HG03175 (cell line): ENCODE measurements around the gene CDH12.
"Not testable (repeated sequence)": the region's sequence is repeated elsewhere in the genome, so short reads cannot be mapped to it uniquely, and the experiment has no call there.

Source experiments
- ATAC-seq: cut with Tn5 transposase; IDR thresholded peaks from one replicate; pipeline ENCODE4 v1.9.1; 2021; ENCODE audit warnings: mild to moderate bottlenecking, moderate library complexity; ENCODE audit not compliant: unreplicated experiment

The CDH12 gene

DNA sequence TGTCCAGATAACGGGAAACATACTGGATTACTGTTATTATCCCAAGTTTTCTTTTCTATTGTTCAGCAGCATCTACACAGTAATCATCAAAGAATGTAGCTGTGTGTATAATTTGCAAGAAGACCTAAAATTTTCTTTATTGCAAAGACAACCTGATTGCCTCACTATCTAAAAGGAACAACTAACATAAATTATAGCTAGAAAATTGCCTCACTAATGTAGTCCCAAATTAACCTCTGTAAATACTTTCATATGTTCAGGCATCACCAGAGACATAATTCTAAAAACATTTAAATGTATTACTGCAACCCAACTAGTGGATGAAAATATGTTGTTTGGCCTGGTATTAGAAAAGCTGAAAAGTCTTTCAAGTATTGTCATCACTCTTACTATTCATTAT is 275.4 kb downstream of the CDH12 start:
- ATAC-seq, result no peak

DNA sequence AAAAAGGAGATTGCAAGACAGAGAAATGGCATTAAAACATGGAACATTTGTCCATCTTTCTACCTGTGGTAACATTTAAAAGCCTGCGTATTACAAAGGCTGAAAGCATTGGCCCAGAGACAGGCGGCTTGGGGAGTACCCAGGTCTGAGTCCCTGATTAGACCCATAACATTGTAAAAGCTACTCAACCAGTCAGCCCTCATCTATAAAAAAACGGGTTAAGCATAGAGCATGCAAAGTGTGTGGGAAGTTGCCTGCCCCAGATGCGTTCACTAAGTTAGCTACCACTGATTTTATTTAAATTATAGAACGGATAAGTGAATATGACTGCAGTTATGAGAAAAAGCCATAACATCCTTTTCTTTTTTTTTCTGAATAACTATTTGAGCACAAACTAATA is 276.1 kb downstream of the CDH12 start:
- ATAC-seq, result no peak

DNA sequence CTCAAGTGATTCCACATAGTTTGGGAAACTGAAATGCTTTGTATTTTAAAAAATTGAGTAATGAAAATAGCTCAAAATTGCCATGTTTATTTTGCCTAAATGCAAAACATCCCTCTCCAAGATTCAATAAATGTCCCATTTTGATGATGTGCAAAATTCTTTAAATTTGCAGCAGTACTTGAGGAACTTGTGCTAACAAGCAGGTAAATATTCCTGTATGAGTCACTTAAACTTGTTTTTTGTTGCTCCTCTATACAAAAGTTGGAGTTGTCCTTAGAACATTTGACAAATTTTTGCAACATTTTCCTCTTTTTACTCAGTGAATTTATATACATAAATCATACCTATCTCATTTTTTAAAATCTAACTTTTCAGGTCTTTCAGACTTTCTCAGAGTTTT is 280.2 kb downstream of the CDH12 start:
- ATAC-seq, result no peak

DNA sequence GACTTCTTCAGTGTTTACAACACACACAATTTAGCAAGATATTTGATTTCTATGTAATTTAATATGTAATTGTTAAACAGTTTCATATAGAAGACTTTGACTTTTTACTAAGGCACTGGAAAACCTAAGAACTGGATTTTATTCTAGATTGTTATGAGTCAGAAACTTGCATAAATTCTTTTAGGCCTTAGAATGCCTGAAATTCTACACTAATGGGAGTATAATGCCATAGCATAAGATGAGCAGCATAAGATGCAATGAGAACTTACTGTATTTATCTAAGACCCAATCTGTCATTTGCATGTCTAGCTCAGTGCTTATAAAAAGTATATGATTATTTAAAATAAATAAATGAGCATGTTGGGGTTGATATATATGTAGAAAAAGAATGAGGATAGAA is 285.2 kb downstream of the CDH12 start:
- ATAC-seq, result no peak

- ATAC-seq, result no peak
Measured at GRCh38 chr5:22560147-22560546, 293.0 kb downstream of the CDH12 start.

DNA sequence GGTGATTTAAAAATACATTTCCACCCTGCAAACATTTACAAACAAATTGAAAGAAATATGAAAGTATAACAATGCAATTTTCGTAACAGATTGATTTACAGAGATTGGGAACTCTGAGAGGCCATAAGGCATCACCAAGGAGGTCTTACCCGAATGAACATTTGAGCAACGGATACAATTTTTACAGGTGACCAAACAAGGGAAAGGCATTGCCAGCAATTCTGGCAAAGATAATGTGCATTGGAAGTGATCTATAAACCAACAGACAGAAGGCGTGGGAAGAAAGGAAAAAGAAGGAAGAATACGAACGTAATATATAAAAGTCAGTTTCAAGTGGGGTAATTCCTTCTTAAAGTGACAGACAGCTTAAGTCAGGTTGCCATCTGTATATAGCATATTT is 295.9 kb downstream of the CDH12 start:
- no peak for ATAC-seq

DNA sequence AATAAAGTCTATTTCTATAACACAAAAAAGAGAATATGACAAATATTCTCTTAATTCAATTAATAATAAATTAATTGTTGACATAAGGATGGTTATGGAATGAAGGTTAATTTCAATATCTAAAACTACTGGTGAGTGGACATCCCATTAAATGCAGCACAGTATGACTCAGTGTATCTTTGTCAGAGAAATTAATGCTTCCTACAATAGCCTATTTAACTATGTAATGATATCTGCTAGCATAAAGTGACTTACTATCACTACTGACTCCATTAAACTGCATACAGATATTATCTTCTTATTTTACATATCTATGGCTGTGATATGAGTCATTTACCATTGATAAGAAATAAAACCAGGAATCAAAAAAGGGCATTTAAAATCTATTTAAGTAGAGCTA is 298.7 kb downstream of the CDH12 start:
- no peak for ATAC-seq

DNA sequence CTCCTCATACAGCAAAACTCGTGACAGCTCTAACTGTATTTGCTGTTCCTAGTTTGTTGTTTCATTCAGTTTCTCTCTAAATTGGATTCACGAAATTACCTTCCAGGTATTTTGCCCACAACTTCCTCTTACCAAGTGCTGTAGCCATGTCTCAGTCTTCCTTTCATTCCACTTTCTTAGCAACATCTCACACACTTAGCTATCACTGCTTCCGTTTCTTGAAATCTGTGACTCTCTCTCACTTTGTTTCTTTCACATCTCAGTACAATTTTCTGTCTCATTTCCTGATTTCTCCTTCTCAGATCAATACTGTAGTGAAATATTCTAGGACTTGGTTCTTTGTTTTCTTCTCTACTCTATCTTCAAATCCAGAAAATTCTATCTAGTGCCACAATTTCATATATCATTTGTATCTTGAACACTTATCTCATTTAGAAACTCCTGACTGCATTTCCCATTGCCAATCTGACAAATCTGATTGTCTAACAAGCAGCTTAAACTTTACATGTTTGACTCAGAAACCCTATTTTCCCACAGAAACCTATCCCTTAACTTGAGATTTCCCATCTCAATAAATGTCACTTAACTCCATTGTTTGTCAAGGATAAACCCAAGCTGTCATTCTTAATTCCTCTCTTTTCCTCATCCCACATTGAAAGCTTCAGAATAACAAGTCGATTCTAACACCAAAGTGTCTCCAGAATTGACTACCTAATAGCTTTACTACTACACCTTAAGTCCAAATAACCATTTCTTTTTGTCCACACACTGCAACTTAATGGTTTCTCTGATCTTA is 303.1 kb downstream of the CDH12 start:
- ATAC-seq, result no peak

- ATAC-seq, result no peak
Measured at GRCh38 chr5:22542340-22542739, 310.8 kb downstream of the CDH12 start.

DNA sequence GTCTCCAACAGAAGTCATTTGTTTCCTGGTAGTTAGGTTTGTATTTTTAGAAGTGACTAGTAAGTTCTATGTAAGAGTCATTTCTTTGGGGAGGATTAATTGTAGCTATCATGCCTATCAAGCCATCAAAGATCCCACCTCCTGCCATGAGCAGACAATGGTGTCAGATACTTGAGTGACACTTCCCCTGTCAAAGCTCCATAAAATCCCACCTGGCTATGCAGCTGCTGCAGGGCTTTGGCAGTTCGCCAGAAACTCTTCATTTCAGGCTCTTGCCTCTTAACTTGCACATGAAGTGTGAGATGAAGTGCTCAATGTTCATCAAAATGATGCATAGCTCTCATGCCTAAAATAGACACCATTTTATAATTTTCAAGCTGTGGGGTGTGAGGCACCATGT is 312.1 kb downstream of the CDH12 start:
- no peak for ATAC-seq

GRCh38 chr5:22539762-22540161 is 313.4 kb downstream of the CDH12 start:
- ATAC-seq, result no peak

GRCh38 chr5:22531986-22532385 is 321.2 kb downstream of the CDH12 start:
- ATAC-seq, result no peak

- no peak for ATAC-seq
Measured at GRCh38 chr5:22521521-22521920, 331.6 kb downstream of the CDH12 start.

DNA sequence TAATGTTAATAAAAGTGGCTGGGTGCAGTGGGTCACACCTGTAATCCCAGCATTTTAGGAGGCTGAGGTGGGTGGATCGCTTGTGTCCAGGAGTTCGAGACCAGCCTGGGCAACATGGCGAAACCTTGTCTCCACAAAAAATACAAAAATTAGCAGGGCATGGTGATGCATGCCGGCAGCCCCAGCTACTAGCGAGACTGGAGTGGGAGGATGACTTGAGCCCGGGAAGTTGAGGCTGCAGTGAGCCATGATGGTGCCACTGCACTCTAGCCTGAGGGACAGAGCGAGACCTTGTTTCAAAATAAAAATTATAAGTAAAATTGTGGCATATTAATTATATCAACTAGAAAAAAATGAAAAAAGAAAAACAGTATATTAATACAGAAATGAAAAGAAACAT is 336.6 kb downstream of the CDH12 start:
- ATAC-seq, result not testable (repeated sequence)

DNA sequence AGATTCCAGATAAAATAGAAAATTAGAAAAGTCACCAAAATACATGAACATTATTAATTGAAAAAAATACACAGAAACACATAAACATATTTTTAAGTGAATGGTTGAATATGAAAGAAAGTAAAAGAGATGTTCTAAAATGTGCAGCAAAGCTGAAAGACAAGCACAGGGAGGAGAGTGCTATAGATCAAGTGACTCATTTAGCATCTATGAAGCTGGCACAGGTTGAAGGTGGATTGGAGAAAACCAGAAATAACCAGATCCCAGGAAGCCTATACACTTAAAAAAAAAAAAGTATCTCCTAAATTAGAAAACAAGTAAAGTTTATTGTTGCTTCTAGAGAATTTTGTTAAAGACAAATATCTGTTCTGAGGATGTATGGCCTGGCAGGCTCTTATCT is 338.9 kb downstream of the CDH12 start:
- ATAC-seq, result no peak

GRCh38 chr5:22505891-22506290 is 347.3 kb downstream of the CDH12 start:
- no peak for ATAC-seq

- ATAC-seq, result no peak
Measured at GRCh38 chr5:22504411-22504810, 348.7 kb downstream of the CDH12 start.

DNA sequence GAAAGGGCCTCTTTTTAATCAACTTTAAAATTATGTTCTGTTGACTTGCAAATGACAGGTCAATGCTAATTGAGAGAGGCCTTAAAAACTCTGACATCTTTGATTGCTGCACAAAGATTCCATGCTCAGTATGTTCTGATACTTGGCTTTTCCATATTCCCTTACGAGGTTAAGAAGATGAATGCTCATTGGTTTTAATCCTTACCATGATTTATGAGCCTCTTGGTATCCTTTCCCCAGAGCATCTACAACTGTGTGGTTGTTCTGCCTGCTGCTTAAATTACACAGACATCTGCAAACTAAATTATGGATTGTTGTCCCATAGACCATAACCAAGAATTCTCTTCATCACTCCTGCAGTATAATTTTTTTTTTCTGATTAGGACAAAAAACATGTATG is 352.6 kb downstream of the CDH12 start:
- ATAC-seq, result no peak

GRCh38 chr5:22496666-22497065 is 356.5 kb downstream of the CDH12 start:
- no peak for ATAC-seq

GRCh38 chr5:22495016-22495720 is 358.0 kb downstream of the CDH12 start:
- ATAC-seq, result no peak

DNA sequence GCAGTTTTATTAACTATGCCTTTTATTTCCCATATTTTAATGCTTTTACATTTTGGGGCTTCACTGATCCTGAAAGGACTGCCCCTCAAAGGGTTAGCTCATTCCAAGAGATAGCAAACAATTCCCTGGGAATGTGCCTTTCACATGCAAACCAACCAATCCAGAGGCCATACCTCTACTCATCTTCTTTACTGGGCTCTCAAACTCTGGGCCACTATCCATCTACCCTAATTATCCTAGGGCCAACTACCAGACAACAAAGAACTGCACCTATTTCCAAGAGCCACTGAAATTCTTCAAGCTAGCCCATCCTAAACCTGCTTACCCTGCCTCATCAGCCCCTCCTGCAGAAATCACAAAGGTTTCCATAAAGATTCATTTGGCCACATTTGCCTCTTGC is 364.7 kb downstream of the CDH12 start:
- no peak for ATAC-seq

GRCh38 chr5:22480305-22480704 is 372.8 kb downstream of the CDH12 start:
- no peak for ATAC-seq

GRCh38 chr5:22473886-22474285 is 379.3 kb downstream of the CDH12 start:
- ATAC-seq, result no peak
